Fibroblast of the aortic adventitia (primary cell): ENCODE data around the gene SEPTIN5. TPM values are rescaled to one million over a fixed set of nuclear protein-coding genes. Genes with fewer than 3 reads are reported as not detected.

Source experiments
- DNase-seq: peaks from one replicate; pipeline ENCODE4 v3.0.0-alpha.2; 2010; ENCODE audit warnings: low read depth
- H3K4me3 ChIP-seq: 2 replicates; pipeline ENCODE4 v1.5.1; 2011; ENCODE audit warnings: low read depth, mild to moderate bottlenecking, control low read depth, low read length, moderate library complexity
- total RNA-seq: library from RNA; depleted of rRNA; stranded (reverse); fragments of >200 nt; gene quantifications from 2 replicates; pipeline ENCODE4 v1.2.3, GENCODE V29; 2012; ENCODE audit warnings: low replicate concordance
- TF ChIP-seq, protein P1 (sequence below): IDR thresholded peaks from 2 replicates; pipeline ENCODE4 v1.5.1; 2011; ENCODE audit warnings: mild to moderate bottlenecking, low read length, control low read depth, inconsistent platforms; ENCODE audit not compliant: insufficient read depth

Gene SEPTIN5
- total RNA-seq, 1 donor, result 18.4 TPM

DNA sequence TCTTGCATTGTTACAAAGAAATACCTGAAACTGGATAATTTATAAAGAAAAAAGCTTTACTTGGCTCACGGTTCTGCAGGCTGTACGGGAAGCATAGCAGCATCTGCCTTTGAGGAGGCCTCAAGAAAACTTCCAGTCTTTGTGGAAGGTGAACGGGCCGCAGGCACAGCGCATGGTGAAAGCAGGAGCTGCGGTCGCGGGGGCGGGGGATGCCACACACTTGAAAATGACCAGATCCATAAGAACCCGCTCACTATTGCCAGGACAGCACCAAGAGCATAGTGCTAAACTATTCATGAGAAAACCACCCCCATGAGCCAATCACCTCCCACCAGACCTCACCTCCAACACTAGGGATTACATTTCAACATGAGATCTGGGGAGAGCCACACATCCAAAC, 45.6 kb upstream of the SEPTIN5 start:
- DNase-seq, result no peak
- no peak overlapping the region for H3K4me3 ChIP-seq
- TF ChIP-seq, protein P1, sequence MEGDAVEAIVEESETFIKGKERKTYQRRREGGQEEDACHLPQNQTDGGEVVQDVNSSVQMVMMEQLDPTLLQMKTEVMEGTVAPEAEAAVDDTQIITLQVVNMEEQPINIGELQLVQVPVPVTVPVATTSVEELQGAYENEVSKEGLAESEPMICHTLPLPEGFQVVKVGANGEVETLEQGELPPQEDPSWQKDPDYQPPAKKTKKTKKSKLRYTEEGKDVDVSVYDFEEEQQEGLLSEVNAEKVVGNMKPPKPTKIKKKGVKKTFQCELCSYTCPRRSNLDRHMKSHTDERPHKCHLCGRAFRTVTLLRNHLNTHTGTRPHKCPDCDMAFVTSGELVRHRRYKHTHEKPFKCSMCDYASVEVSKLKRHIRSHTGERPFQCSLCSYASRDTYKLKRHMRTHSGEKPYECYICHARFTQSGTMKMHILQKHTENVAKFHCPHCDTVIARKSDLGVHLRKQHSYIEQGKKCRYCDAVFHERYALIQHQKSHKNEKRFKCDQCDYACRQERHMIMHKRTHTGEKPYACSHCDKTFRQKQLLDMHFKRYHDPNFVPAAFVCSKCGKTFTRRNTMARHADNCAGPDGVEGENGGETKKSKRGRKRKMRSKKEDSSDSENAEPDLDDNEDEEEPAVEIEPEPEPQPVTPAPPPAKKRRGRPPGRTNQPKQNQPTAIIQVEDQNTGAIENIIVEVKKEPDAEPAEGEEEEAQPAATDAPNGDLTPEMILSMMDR, result no peak

GRCh38 chr22:19669570-19669969, 44.7 kb upstream of the SEPTIN5 start:
- DNase-seq, result no peak
- no peak overlapping the region for H3K4me3 ChIP-seq
- TF ChIP-seq, protein P1, result no peak

DNA sequence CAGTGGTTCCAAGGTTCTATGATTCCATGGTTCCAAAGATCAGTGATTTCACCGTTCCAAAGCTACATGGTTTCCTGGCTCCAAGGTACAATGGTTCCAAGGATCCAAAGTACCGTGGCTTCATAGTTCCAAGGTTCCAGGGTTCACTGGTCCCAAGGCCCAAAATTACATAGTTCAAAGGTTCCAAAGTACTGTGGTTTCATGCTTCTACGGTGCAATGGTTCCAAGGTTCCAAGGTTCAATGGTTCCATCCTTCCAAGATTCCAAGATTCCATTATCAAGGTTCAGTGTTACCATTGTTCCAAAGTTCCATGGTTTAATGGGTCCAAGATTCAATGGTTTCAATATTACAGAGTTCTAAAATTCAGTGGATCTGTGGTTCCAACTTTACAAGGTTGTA, 43.0 kb upstream of the SEPTIN5 start:
- DNase-seq, result no peak
- no peak overlapping the region for H3K4me3 ChIP-seq
- TF ChIP-seq, protein P1, result no peak

DNA sequence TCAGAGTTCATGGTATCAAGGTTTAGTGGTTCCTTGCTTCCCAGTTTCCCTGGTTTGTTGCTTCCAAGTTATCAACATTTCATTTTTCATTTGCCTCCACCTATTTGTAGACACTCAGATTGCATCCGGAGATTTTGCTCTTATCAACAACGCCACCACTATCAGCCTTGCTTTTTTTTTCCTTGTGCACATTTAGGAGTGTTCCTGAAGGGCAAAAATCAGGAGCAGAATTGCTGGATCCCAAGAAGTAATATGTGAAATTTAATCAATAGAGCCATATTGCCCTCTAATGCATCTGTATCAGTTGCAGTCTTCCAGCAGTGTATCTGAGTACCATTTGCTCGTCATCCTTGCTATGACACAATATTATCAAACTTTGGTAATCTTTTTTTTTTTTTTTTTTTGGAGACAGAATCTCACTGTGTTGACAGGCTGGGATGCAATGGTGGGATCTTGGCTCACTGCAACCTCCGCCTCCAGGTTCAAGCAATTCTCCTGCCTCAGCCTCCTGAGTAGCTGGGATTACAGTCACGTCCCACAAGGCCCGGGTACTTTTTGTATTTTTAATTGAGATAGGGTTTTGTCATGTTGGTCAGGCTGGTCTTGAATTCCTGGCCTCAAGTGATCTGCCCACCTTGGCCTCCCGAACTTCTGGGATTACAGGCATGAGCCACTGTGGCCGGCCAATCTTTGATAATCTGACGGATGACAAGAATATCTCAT, 42.1 kb upstream of the SEPTIN5 start:
- DNase-seq, result no peak
- TF ChIP-seq, protein P1, result no peak
- no peak overlapping the region for H3K4me3 ChIP-seq

DNA sequence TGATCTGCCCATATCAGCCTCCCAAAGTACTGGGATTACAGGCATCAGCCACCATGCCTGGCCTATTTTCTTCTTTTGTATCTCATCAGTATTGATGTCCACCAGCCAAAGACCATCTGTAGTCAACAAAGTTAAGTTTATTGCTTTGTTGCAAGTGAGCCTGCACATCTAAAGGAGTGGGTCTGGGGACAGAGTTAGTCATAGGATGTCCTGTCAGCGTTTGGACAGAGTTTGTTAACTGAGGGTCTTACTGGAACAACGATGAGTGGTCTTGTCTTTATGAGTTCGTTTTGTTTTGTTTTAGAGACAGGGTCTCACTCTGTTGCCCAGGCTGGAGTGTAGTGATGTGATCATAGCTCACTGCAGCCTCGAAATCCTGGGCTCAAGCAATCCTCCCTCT, 40.6 kb upstream of the SEPTIN5 start:
- TF ChIP-seq, protein P1, result no peak
- H3K4me3 ChIP-seq, result no peak overlapping the region
- DNase-seq, result no peak

- H3K4me3 ChIP-seq, result no peak overlapping the region
- TF ChIP-seq, protein P1, result no peak
- DNase-seq, result peak; percentile 30
Measured at GRCh38 chr22:19674129-19674928, 40.0 kb upstream of the SEPTIN5 start.
